ENCODE data around the gene TBC1D23. TPM values are rescaled to one million over a fixed set of nuclear protein-coding genes. Genes with fewer than 3 reads are reported as not detected.
A peak's percentile ranks its signal among the peaks of the same experiment; 100 is the strongest.
"Not testable (repeated sequence)": the region's sequence is repeated elsewhere in the genome, so short reads cannot be mapped to it uniquely, and the experiment has no call there.

TBC1D23 gene
- total and polyA plus RNA-seq, 2 experiments from 2014 or later = 27.1 to 61.9 TPM

- H2AFZ ChIP-seq = peak overlapping the region; percentile 93
- H3K27ac ChIP-seq = peak overlapping the region; percentile 86
- H3K4me1 ChIP-seq (ENCODE audit: insufficient read depth) = peaks cover 16% of the 10 kb centered on the region
- WGBS (ENCODE audit: low lambda C conversion rate, missing lambda C conversion rate) = 39% methylated on average over 14 of the region's 14 CpGs
- H3K27me3 ChIP-seq = no peaks in the 10 kb centered on the region
- no peak for DNase-seq (ENCODE audit: low spot score)
- no peak for TF ChIP-seq EZH2phosphoT487 (IDR thresholded peaks at IDR 0.05; ENCODE audit: low read depth, severe bottlenecking, unreplicated experiment)
- no peak for TF ChIP-seq CTCF (IDR thresholded peaks at IDR 0.05; ENCODE audit: poor library complexity)
- TF ChIP-seq EZH2 (IDR thresholded peaks at IDR 0.05; ENCODE audit: borderline replicate concordance) = no peak
- no peaks in the 10 kb centered on the region for H4K20me1 ChIP-seq (ENCODE audit: insufficient read depth, poor library complexity, severe bottlenecking)
- H3K79me2 ChIP-seq = peaks cover 11% of the 10 kb centered on the region
- H3K4me3 ChIP-seq = peak overlapping the region; percentile 40
- no peaks in the 10 kb centered on the region for H3K9me2 ChIP-seq (replicated peaks; ENCODE audit: insufficient read depth)
- no peaks in the 10 kb centered on the region for H3K36me3 ChIP-seq (replicated peaks; ENCODE audit: insufficient read depth, low read depth)
- H3K4me2 ChIP-seq = peak overlapping the region; percentile 85
- H3K9me3 ChIP-seq (ENCODE audit: low read depth) = no peaks in the 10 kb centered on the region
Measured at GRCh38 chr3:100333970-100334487, 73.2 kb downstream of the TBC1D23 start.

GRCh38 chr3:100334488-100335351 lies 73.9 kb downstream of the TBC1D23 start, which contains the start of gene NIT2:
Gene NIT2, plus strand, starts transcription at chr3:100334757. Its CDS starts 35 bp downstream, at chr3:100334792.
- no peak for TF ChIP-seq CTCF (IDR thresholded peaks at IDR 0.05; ENCODE audit: poor library complexity)
- Histone ChIP-seq H3K36me3 (replicated peaks; ENCODE audit: insufficient read depth, low read depth) (no peaks in the 10 kb centered on the region), H2AFZ (peak within 1 kb of the TSS; percentile 93), H3K79me2 (peaks cover 11% of the 10 kb centered on the region), H3K4me1 (ENCODE audit: insufficient read depth) (peaks cover 16% of the 10 kb centered on the region), H4K20me1 (ENCODE audit: insufficient read depth, poor library complexity, severe bottlenecking) (no peaks in the 10 kb centered on the region), H3K4me2 (peak within 1 kb of the TSS; percentile 85), H3K27me3 (no peaks in the 10 kb centered on the region), H3K9me3 (ENCODE audit: low read depth) (no peaks in the 10 kb centered on the region), H3K9me2 (replicated peaks; ENCODE audit: insufficient read depth) (no peaks in the 10 kb centered on the region), H3K27ac (peak within 1 kb of the TSS; percentile 86), H3K4me3 (peak within 1 kb of the TSS; percentile 40)
- under 1% methylated on average over 64 of the region's 77 CpGs for WGBS (ENCODE audit: low lambda C conversion rate, missing lambda C conversion rate)
- DNase-seq (ENCODE audit: low spot score) = peak; percentile 93

DNA sequence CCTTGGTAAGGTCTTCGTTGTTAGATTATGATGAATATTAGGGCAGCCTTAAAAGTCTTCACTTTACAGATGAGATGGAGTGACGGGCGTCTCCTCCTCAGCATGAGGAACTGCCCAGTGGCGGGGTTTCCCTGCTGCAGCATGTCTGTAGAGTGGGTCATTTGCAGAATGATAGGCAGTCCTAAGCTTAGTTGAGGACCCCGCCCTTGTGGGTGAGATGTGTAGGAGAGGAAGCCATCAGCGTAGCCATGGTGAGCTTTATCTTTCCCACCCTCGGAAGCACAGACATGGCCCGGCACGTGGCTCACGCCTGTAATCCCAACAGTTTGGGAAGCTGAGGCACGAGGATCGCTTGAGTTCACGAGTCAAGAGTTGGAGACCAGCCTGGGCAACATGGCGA lies 74.6 kb downstream of the TBC1D23 start:
- peaks cover 16% of the 10 kb centered on the region for H3K4me1 ChIP-seq (ENCODE audit: insufficient read depth)
- no peaks in the 10 kb centered on the region for H3K9me2 ChIP-seq (replicated peaks; ENCODE audit: insufficient read depth)
- peak overlapping the region; percentile 86 for H3K27ac ChIP-seq
- DNase-seq (ENCODE audit: low spot score) = peak; percentile 29
- H2AFZ ChIP-seq = peak overlapping the region; percentile 93
- H3K79me2 ChIP-seq = peaks cover 11% of the 10 kb centered on the region
- no peak for TF ChIP-seq EZH2phosphoT487 (IDR thresholded peaks at IDR 0.05; ENCODE audit: low read depth, severe bottlenecking, unreplicated experiment)
- no peak for TF ChIP-seq EZH2 (IDR thresholded peaks at IDR 0.05; ENCODE audit: borderline replicate concordance)
- TF ChIP-seq CTCF (IDR thresholded peaks at IDR 0.05; ENCODE audit: poor library complexity) = no peak
- H3K4me2 ChIP-seq = peak overlapping the region; percentile 85
- no peaks in the 10 kb centered on the region for H3K36me3 ChIP-seq (replicated peaks; ENCODE audit: insufficient read depth, low read depth)
- H4K20me1 ChIP-seq (ENCODE audit: insufficient read depth, poor library complexity, severe bottlenecking) = no peaks in the 10 kb centered on the region
- peak overlapping the region; percentile 40 for H3K4me3 ChIP-seq
- H3K27me3 ChIP-seq = no peaks in the 10 kb centered on the region
- H3K9me3 ChIP-seq (ENCODE audit: low read depth) = no peaks in the 10 kb centered on the region
- 82% methylated on average over 14 of the region's 14 CpGs for WGBS (ENCODE audit: low lambda C conversion rate, missing lambda C conversion rate)

GRCh38 chr3:100336229-100336628 lies 75.4 kb downstream of the TBC1D23 start:
- not testable (repeated sequence) for H3K27ac ChIP-seq
- 88% methylated on average over 10 of the region's 10 CpGs for WGBS (ENCODE audit: low lambda C conversion rate, missing lambda C conversion rate)

More at GRCh38 chr3:100336229-100336628, 75.4 kb downstream of the TBC1D23 start:
- not testable (repeated sequence) for H3K9me3 ChIP-seq (ENCODE audit: low read depth); H3K36me3 ChIP-seq (replicated peaks; ENCODE audit: insufficient read depth, low read depth); DNase-seq (ENCODE audit: low spot score); H2AFZ ChIP-seq; H3K9me2 ChIP-seq (replicated peaks; ENCODE audit: insufficient read depth); H4K20me1 ChIP-seq (ENCODE audit: insufficient read depth, poor library complexity, severe bottlenecking); H3K4me3 ChIP-seq; H3K27me3 ChIP-seq
- H3K79me2 ChIP-seq = peaks cover 11% of the 10 kb centered on the region
- peaks cover 16% of the 10 kb centered on the region for H3K4me1 ChIP-seq (ENCODE audit: insufficient read depth)
- H3K4me2 ChIP-seq = peak overlapping the region; percentile 85
